SK-N-MC (cell line): Measurements from ENCODE around the gene C2CD3.

Source experiments
- EZH2 ChIP-seq: fragments of 200-600 bp; sonication (generic); IDR thresholded peaks from one replicate; pipeline ENCODE4 v1.6.1; 2017; ENCODE audit warnings: antibody characterized with exemption
- POLR2AphosphoS5 ChIP-seq: IDR thresholded peaks from 2 replicates; pipeline ENCODE4 v1.6.1; 2012; ENCODE audit warnings: mild to moderate bottlenecking, low read depth, low read length, borderline replicate concordance

- TF ChIP-seq EZH2: no peak
- TF ChIP-seq POLR2AphosphoS5: no peak
Observed at GRCh38 chr11:74021998-74022397, 148.8 kb downstream of the C2CD3 start.
